Peyer's patch (tissue), 4 donors: ENCODE data around the gene FMNL2. TPM values are rescaled to one million over a fixed set of nuclear protein-coding genes. Genes with fewer than 3 reads are reported as not detected.

Experiments
- DNase-seq, 3 donors: peaks; one replicate each; pipeline ENCODE4 v3.0.0-alpha.2; 2017 to 2019
- H3K27ac ChIP-seq, 4 donors: fragments of 200-600 bp; sonication (generic); one replicate each; pipeline ENCODE4 v1.5.1; 2016 to 2019
- H3K27me3 ChIP-seq, 2 donors: fragments of 200-600 bp; sonication (generic); one replicate each; pipeline ENCODE4 v1.5.1; 2019
- H3K36me3 ChIP-seq, 3 donors: fragments of 200-600 bp; sonication (generic); one replicate each; pipeline ENCODE4 v1.5.1; 2016 to 2019
- H3K4me1 ChIP-seq, 4 donors: fragments of 200-600 bp; sonication (generic); one replicate each; pipeline ENCODE4 v1.5.1; 2016 to 2019
- H3K4me3 ChIP-seq, 4 donors: fragments of 200-600 bp; sonication (generic); 1 replicate in 3 of 4; 2 replicates in 1 of 4; pipeline ENCODE4 v1.5.1; 2016 to 2019; ENCODE audit warnings: mild to moderate bottlenecking in 1 of 4
- H3K9me3 ChIP-seq, 4 donors: fragments of 200-600 bp; sonication (generic); one replicate each; pipeline ENCODE4 v1.5.1; 2016 to 2019; ENCODE audit warnings: mild to moderate bottlenecking in 1 of 4
- CTCF ChIP-seq, 6 experiments: fragments of 450-650 bp in 4 of 6; fragments of 200-600 bp in 2 of 6; sonication (generic) in 1 of 6; IDR thresholded peaks; one replicate each; pipeline ENCODE4 v1.5.1; 2017 to 2019; ENCODE audit warnings: antibody characterized with exemption in 6 of 6, mild to moderate bottlenecking in 3 of 6, moderate library complexity in 1 of 6
- POLR2A ChIP-seq, 2 donors: fragments of 450-650 bp; IDR thresholded peaks; one replicate each; pipeline ENCODE4 v1.5.1; 2017; ENCODE audit warnings: antibody characterized with exemption in 2 of 2, mild to moderate bottlenecking in 2 of 2, moderate library complexity in 2 of 2
- total RNA-seq, 4 donors: library from RNA; depleted of rRNA; stranded (reverse); fragments of >200 nt; gene quantifications; one replicate each; pipeline ENCODE4 v1.1.0, GENCODE V29; 2016

Gene FMNL2
- total RNA-seq, 4 donors from 2014 or later = 7.5 to 52.0 (median 17.1) TPM

- no peak for DNase-seq
- Histone ChIP-seq H3K9me3 (no peaks in the 10 kb centered on the region), H3K4me3 (no peak overlapping the region), H3K27me3 (no peaks in the 10 kb centered on the region), H3K36me3 (no peaks in the 10 kb centered on the region), H3K4me1 (no peaks in the 10 kb centered on the region), H3K27ac (no peak overlapping the region)
- TF ChIP-seq CTCF (IDR thresholded peaks at IDR 0.05) (no peak), POLR2A (IDR thresholded peaks at IDR 0.05) (no peak)
These were observed 169.6 kb downstream of the FMNL2 start for GRCh38 chr2:152504618-152505017.

GRCh38 chr2:152505495-152505906 lies 170.5 kb downstream of the FMNL2 start:
- Histone ChIP-seq H3K9me3 (no peaks in the 10 kb centered on the region), H3K27ac (no peak overlapping the region), H3K4me1 (no peaks in the 10 kb centered on the region), H3K36me3 (no peaks in the 10 kb centered on the region), H3K27me3 (no peaks in the 10 kb centered on the region), H3K4me3 (no peak overlapping the region)
- peak in 1 of 3 donors; percentile 48 for DNase-seq
- TF ChIP-seq CTCF (IDR thresholded peaks at IDR 0.05) = no peak
- no peak for TF ChIP-seq POLR2A (IDR thresholded peaks at IDR 0.05)

GRCh38 chr2:152506843-152507242 lies 171.9 kb downstream of the FMNL2 start:
- Histone ChIP-seq H3K27me3 (no peaks in the 10 kb centered on the region), H3K9me3 (no peaks in the 10 kb centered on the region), H3K4me3 (no peak overlapping the region), H3K4me1 (no peaks in the 10 kb centered on the region), H3K36me3 (no peaks in the 10 kb centered on the region), H3K27ac (no peak overlapping the region)
- TF ChIP-seq CTCF (IDR thresholded peaks at IDR 0.05) (no peak), POLR2A (IDR thresholded peaks at IDR 0.05) (no peak)
- no peak for DNase-seq

- Histone ChIP-seq H3K27ac (no peak overlapping the region), H3K4me1 (no peaks in the 10 kb centered on the region), H3K4me3 (no peak overlapping the region), H3K27me3 (no peaks in the 10 kb centered on the region), H3K9me3 (no peaks in the 10 kb centered on the region), H3K36me3 (no peaks in the 10 kb centered on the region)
- DNase-seq = no peak
- TF ChIP-seq POLR2A (IDR thresholded peaks at IDR 0.05) (no peak), CTCF (IDR thresholded peaks at IDR 0.05) (no peak)
These were observed 172.9 kb downstream of the FMNL2 start for GRCh38 chr2:152507907-152508306.

GRCh38 chr2:152508446-152508845 lies 173.5 kb downstream of the FMNL2 start:
- Histone ChIP-seq H3K9me3 (no peaks in the 10 kb centered on the region), H3K27ac (no peak overlapping the region), H3K27me3 (no peaks in the 10 kb centered on the region), H3K4me1 (no peaks in the 10 kb centered on the region), H3K4me3 (no peak overlapping the region), H3K36me3 (no peaks in the 10 kb centered on the region)
- TF ChIP-seq CTCF (IDR thresholded peaks at IDR 0.05) = no peak
- no peak for TF ChIP-seq POLR2A (IDR thresholded peaks at IDR 0.05)
- DNase-seq = no peak
